ENCODE data around the gene TSEN2. TPM values are rescaled to one million over a fixed set of nuclear protein-coding genes. Genes with fewer than 3 reads are reported as not detected.
"Not testable (repeated sequence)": the region's sequence is repeated elsewhere in the genome, so short reads cannot be mapped to it uniquely, and the experiment has no call there.

TSEN2 gene
- total RNA-seq, 4 donors from 2014 or later: 17.0 to 38.3 (median 21.9) TPM

DNA sequence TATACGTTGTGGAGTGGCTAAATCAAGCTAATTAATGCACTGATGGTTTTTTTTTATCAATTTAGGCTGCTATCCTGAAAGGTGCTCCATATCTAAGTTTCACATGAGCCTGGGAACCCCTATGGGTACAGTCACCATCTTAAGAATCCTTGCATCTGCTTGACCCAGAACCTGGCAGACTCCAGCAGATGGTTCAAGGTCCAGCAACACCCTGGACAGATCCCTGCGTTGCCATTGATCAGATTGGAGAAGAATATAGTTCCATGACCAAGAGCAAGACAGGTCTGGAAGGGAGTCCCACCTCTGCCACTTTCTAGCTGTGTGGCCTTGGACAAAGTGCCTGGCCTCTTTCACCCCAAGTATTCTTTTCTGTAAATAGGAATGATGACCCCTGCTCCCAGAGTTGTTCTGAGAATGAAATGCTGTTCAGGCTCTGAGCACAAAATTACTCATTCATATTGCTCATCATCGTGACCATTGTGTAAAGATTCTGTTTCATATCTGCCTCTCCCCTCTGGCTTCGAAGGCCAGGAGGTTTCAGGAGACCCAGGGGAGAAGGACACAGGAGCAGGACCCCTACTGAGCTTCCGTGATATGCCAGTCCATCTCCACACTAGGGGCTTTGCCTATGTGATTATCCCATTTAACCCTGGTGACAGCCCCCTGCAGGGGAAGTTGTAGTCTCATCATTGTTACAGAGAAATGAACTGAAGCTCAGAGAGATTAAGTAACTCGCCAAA lies 30.0 kb upstream of the TSEN2 start:
- ATAC-seq (ENCODE audit: low FRiP score) (no peak), DNase-seq (ENCODE audit: low spot score) (no peak)
- TF ChIP-seq, protein P1, sequence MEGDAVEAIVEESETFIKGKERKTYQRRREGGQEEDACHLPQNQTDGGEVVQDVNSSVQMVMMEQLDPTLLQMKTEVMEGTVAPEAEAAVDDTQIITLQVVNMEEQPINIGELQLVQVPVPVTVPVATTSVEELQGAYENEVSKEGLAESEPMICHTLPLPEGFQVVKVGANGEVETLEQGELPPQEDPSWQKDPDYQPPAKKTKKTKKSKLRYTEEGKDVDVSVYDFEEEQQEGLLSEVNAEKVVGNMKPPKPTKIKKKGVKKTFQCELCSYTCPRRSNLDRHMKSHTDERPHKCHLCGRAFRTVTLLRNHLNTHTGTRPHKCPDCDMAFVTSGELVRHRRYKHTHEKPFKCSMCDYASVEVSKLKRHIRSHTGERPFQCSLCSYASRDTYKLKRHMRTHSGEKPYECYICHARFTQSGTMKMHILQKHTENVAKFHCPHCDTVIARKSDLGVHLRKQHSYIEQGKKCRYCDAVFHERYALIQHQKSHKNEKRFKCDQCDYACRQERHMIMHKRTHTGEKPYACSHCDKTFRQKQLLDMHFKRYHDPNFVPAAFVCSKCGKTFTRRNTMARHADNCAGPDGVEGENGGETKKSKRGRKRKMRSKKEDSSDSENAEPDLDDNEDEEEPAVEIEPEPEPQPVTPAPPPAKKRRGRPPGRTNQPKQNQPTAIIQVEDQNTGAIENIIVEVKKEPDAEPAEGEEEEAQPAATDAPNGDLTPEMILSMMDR (IDR thresholded peaks at IDR 0.05): no peak

DNA sequence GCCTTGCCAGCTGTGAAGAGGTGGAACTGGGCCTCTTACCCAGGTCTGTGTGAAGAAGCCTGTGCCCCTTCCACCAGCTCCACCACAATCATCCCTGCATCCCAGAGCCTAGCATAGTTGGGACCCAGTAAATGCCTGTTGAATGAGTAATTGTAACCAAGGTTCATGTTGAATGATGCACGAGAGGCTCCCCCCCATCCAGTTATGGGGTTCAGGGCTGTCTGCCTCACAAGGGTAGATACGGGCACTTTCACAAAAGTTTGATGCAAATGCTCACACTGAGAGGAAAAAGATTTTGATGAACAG lies 29.5 kb upstream of the TSEN2 start:
- DNase-seq (ENCODE audit: low spot score): no peak
- TF ChIP-seq, protein P1 (IDR thresholded peaks at IDR 0.05): no peak
- ATAC-seq (ENCODE audit: low FRiP score): no peak

DNA sequence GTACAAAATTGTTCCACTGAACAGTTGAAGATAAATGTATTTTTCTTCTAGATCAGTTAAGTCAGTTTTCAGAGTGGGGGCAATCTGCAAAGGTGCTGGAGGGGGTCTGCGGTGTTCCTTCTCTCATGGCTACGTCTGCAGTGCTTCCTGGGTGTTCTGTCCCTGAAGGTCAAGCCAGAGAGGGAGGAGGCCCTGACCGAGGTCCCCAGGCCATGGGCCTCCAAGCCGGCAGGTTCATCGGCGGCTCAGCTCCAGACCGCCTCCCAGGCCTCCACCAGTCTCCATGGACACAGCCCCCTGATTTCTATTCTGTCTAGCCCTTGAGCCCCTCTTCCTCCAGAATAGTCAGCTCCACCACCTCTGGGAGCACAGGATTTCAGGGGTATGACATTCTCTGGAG lies 28.5 kb upstream of the TSEN2 start:
- TF ChIP-seq, protein P1 (IDR thresholded peaks at IDR 0.05): no peak
- ATAC-seq (ENCODE audit: low FRiP score) (no peak), DNase-seq (ENCODE audit: low spot score) (no peak)

DNA sequence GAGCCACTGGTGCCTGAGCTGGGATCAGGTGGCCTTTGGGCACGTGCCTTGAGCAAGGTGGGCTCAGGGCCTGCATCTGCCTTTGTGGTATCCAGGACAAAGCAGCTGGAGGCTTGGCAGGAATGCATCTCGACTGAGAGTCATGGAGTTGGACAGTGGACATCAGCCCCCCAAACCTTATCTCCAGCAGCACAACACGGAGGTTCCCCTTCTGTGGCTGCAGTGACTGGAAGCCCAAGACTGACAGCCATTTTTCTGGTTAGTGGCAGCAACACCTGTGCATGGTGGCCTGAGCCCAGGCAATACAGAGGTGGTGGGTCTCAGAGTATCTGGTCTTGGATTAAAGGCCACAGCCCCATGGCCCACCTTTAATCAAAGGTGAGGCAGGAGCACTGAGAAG lies 27.8 kb upstream of the TSEN2 start:
- TF ChIP-seq, protein P1 (IDR thresholded peaks at IDR 0.05): no peak
- ATAC-seq (ENCODE audit: low FRiP score) (no peak), DNase-seq (ENCODE audit: low spot score) (no peak)

DNA sequence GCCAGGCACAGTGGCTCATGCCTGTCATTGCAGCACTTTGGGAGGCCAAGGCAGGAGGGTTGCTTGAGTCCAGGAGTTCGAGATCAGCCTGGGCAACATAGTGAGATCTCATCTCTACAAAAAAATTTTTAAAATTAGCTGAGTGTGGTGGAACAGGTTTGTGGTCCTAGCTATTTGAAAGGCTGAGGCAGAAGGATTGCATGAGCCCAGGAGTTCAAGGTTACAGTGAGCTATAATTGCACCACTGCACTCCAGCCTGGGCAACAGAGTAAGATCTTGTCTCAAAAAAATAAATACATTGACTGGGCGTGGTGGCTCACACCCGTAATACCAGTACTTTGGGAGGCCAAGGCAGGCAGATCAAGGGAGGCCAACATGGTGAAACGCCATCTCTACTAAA lies 26.9 kb upstream of the TSEN2 start:
- not testable (repeated sequence) for DNase-seq (ENCODE audit: low spot score); ATAC-seq (ENCODE audit: low FRiP score)

DNA sequence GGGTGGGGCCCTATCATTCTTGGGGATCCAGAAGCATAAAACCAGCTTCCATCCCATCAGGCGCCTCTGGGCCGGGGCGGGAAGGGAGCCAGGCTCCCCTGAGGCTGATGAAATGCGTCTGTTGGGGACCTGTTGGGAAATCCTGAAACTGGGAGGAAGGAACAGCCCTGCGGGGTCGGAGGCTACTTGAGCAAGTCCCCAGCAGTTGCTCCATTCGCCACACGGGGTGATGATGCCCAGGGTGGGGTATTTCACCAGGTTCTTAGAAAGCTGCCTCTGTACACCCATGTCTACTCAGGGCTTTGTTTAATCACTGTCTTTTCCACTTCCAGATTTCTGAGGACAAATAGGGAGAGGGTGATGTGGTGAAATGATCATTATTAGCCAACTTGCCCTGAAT lies 25.4 kb upstream of the TSEN2 start:
- DNase-seq (ENCODE audit: low spot score) (no peak), ATAC-seq (ENCODE audit: low FRiP score) (no peak)
- TF ChIP-seq, protein P1 (IDR thresholded peaks at IDR 0.05): no peak

DNA sequence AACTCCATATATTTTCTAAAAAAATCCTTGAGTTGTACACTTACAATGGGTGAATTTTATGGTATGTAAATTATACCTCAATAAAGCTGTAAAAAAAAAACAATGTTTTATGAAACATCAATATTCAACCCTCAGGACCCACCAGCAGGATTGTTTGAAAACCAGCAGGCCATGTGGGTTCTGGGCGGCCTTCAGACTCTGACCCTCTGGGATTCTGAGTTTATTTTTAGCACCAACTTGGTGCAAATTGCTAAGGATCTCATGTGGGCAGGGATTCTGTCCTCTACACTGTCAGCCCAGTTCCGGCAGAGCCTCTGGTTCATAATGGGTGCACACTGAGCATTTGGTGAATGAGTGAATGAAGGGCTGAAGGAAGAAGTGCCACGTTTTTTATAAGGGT lies 24.2 kb upstream of the TSEN2 start:
- DNase-seq (ENCODE audit: low spot score) (no peak), ATAC-seq (ENCODE audit: low FRiP score) (no peak)
- TF ChIP-seq, protein P1 (IDR thresholded peaks at IDR 0.05): no peak

Data from omental fat pad (tissue), 4 donors.